ENCODE data around the gene KDM2B. TPM values are rescaled to one million over a fixed set of nuclear protein-coding genes. Genes with fewer than 3 reads are reported as not detected.

Gene KDM2B
- total RNA-seq, 2 experiments from 2014 or later = 61.8 to 63.4 TPM

DNA sequence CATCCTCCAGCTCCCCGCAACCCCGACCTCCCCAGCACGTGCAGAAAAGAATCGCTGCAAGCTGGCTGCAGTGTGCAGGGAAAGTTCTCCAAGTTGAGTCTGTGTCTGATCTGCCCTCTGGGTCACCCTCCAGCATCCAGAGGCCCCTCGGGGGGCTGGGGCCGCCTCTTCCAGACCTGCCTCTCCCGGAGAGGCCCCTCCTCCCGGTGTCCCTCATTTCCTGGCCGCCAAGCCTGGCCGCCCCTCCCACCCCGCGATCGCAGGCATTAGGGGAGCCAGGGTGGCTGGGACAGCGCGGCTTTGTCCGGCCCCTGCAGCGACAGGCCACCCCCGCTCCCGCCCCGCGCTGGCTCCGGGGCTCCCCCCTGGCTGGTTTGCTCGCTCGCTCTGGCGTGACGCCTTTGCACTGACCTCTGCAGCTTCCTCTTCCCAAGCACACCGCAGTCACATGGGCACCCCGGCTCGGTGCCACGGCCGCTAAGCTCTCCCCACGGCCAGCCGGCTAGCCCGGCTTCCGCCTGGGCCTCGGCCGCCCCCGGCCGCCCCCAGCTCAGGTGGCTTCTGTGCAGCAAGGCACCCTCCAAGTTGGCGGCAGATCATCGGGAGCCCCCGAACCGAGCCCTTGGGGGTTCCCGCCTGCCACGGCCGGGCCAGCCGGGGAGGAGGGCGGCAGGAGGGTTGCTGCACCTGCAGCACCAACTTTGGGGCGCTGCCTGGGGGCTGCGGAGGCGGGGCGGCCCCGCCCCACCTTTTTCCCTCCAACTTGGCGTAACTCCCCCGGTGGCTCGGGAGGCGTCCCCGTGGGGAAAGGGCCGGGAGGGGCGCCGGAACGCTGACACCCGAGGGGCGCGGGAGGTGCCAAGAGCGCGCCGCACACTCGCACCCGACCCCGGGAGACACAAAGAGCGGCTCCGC is 43.7 kb downstream of the KDM2B start:
- ChIA-PET POLR2A (interaction anchor here (0.5 to 1.6 kb wide), 11 partner anchors 9 to 240 kb away, joined by 3 to 15 read pairs (median 5); partner anchors contain the start of gene ORAI1), CTCF (interaction anchor here (0.6 to 1.6 kb wide), 7 partner anchors 15 to 257 kb away, joined by 3 to 6 read pairs (median 3); no protein-coding TSS in a partner anchor)

DNA sequence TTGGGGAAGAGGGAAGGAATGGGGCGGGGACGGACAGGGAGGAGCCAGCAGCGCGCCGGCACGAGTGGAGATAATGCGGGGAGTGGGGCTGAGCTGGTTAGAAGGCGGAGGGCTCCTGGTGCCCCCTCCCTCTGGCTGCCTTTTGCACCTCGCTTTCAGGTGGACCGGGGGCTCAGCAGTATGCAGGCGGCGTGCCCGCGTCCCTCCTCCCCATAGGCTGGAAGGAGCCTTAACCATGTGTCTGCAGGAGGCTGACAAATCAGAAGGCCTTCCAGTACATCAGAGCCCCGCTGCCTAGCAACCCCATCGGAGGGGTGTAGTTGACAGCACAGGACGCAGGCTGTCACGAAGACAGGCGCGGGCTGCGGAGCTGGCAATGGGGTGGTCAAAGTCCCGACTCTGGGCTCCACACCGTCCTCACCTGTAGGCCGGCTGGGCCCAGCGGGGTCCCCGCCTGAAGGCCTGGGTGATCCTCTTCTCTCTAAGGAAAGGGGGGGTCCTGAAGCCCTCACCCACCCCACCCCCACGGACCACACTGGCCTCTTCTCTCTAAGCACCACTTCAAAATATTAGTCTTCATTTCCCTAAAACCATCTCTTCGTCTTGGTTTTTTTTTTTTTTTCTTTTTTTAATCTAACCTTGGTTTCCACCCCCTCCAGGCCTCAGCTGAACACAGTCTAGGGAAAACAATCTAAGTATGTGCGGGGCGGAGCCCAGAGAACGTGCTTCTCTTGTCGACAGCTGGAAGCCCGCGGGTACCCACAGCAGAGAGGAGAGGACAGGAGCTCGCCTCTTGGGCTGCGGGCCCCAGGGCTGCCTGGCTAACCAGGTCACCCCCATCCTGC is 44.5 kb downstream of the KDM2B start:
- ChIA-PET CTCF (interaction anchor here (0.6 to 1.6 kb wide), 7 partner anchors 16 to 258 kb away, joined by 3 to 6 read pairs (median 3); no protein-coding TSS in a partner anchor), POLR2A (interaction anchor here (0.5 to 1.6 kb wide), 10 partner anchors 9 to 241 kb away, joined by 3 to 15 read pairs (median 6); partner anchors contain the start of gene ORAI1)

DNA sequence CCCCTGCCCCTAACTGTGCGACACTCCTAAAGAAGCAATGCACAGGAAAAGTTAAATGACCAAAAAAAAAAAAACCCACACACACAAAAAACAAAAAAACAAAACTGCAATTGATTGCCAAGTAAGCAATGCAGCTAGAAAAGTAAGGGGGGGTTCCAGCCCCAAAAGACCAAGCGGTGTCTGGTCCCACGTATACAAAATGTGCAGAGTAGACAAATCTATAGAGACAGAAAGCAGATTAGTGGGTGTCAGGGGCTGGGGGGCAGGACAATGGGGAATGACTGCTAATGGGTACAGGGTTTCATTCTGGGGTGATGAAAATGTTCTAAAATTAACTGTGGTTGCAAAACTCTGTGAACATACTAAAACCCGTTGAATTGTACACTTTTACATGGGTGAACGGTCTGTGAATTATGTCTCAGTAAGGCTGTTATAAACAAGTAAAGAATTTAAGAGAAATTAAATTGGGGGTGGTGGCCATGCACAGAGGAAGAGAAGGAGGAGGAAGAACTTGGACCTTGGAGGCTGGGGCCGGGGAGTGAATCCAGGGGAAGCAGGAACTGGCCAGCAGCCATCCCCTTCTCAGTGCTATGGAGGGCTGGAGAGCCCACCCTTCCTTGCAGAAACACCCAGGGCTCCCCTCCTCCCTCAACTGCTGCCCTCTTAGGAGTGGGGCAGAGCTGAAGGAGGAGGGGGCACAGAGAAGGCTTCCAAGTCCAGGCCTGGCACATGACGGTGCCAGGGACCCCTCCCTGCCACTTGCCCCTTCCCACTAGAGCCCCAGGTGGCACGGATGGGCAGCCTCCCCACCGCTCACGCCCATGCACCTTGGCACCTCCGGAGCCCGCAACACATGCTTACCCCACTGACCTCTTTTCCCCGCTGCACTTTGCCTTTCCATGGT is 45.4 kb downstream of the KDM2B start:
- POLR2A ChIA-PET = interaction anchor here (0.7 kb wide), 1 partner anchor 218 kb away, joined by 4 read pairs; no protein-coding TSS in a partner anchor
- CTCF ChIA-PET = interaction anchor here (1.6 kb wide), 1 partner anchor 17 kb away, joined by 6 read pairs; no protein-coding TSS in a partner anchor

DNA sequence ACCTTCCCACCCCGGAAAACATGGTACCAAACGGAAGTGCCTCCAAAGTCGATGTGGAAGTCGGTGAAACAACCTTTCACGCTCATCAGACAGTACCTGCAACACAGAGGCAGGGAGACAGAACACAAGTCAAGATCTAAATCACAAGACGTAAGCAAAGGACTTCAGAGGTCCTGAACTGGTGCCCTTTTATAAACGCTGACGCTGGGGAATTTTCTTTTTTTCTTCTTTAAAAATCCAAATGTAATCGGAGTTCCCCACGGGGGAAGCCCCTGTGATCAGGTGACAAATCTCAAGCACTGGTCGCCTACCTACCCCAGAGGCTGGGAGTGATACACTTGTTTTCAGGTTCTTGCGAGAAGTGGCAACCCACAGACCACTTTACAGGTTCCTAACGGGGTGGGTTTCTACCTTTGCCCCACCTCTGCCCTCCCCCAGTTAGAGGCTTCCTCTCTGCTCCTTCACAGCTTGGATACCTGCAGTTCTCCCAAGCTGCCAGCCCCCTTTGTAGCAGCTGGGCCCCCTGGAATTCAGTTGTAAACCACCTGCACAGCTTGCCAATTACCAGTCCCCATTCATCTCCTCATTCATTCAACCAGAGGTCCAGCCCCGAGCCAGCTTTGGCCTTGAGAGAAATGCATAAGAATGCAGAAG is 46.2 kb downstream of the KDM2B start:
- POLR2A ChIA-PET = interaction anchor here (0.7 to 1.0 kb wide), 2 partner anchors 125 to 217 kb away, joined by 4 to 6 read pairs; no protein-coding TSS in a partner anchor
- CTCF ChIA-PET = interaction anchor here (1.2 kb wide), 1 partner anchor 137 kb away, joined by 3 read pairs; no protein-coding TSS in a partner anchor

DNA sequence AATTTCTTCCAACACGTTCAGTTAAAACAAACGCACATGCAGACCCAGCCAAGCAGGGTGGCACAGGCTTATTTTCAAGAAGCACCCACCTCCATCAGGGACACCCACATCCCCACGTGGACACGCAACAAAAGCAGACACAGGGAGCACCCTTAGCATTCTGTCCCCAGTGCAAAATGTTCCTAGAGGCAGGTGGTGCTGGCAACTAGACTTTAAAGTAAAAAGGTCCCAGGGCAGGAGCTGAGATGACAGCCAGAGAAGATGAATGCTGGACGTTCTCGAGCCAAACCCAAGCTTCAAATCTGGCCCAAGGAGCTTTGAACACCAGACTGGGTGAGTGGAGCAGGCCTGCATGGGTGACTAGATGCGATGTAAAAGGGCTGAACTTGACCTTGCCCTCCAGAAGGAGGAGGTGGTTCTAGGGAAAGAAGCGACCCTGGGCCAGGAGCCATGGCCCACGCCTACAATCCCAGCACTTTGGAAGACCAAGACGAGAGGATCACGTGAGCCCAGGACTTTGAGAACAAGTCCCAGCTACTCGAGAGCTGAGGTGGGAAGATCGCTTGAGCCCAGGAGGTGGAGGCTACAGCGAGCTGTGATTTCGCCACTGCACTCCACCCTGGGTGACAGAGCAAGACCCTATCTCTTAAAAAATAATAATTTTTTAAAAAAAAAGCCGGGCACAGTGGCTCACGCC is 47.3 kb downstream of the KDM2B start:
- ChIA-PET POLR2A (interaction anchor here (1.0 kb wide), 1 partner anchor 126 kb away, joined by 6 read pairs; no protein-coding TSS in a partner anchor), CTCF (interaction anchor here (1.2 to 1.6 kb wide), 2 partner anchors 91 to 138 kb away, joined by 3 to 5 read pairs; no protein-coding TSS in a partner anchor)

DNA sequence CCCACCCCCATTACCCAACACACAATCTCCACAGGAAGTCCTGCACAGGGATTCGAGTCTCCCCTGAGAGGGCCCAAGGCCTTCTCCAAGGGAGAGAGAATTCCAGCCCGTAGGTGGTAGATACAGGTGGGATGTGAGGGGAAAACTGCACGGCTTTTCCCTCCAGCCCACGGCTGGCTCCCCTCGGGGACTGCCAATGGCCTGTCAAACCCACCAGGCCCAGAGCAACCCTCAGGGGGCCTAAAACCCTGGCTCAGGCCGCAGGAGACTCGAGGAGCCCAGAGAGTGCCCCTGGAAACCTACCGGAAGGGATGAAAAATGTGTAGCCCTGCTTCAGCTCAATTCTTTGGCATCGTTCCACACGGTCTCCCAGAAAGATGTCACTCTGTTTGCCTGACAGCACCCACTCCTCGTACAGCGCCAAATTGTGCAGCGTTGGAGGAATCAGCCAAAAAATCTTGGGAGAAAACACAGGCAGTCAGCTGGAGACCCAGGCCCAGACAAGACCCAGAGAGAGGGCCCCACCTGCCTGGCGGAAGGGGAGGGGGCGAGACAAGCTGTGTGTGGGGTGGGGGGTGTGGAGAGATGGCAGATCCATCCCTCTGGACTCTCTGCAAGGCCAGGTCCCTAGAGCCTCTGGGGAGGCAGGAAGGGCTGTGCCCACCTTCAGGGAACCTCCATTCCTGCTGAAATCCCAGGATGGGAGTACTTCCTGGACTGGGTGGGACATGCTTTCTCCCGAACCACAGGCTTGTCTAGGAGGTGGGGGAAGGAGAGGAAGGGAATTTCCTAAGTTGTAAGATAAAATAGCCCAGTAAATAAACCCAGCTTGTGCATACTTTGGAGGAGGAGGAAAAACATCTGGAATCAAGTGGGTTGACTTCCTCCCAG is 48.1 kb downstream of the KDM2B start:
- ChIA-PET POLR2A (interaction anchor here (0.7 kb wide), 1 partner anchor 99 kb away, joined by 3 read pairs; no protein-coding TSS in a partner anchor), CTCF (interaction anchor here (1.6 kb wide), 1 partner anchor 92 kb away, joined by 5 read pairs; no protein-coding TSS in a partner anchor)

DNA sequence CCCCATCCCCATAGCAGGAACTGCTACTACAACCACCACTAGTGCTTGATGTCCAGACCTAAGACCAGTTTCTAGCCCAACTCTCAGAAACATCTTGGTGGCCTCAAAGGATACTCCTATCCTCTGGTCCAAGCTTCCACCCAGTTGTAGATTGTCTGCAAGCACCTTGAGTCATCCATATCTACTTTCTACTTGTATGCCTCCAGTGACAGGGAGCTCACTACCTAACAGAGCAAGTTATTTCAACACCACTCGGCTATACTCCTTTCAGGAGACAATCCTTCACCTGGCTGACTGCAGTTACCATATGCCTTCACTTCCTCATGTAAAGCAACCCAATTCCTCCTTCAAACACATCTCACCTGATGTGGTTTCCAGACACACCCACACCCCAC is 49.5 kb downstream of the KDM2B start:
- POLR2A ChIA-PET = interaction anchor here (0.7 kb wide), 1 partner anchor 381 kb away, joined by 3 read pairs; no protein-coding TSS in a partner anchor
- CTCF ChIA-PET = interaction anchor here (0.6 to 2.4 kb wide), 3 partner anchors 32 to 355 kb away, joined by 3 to 7 read pairs (median 4); no protein-coding TSS in a partner anchor

DNA sequence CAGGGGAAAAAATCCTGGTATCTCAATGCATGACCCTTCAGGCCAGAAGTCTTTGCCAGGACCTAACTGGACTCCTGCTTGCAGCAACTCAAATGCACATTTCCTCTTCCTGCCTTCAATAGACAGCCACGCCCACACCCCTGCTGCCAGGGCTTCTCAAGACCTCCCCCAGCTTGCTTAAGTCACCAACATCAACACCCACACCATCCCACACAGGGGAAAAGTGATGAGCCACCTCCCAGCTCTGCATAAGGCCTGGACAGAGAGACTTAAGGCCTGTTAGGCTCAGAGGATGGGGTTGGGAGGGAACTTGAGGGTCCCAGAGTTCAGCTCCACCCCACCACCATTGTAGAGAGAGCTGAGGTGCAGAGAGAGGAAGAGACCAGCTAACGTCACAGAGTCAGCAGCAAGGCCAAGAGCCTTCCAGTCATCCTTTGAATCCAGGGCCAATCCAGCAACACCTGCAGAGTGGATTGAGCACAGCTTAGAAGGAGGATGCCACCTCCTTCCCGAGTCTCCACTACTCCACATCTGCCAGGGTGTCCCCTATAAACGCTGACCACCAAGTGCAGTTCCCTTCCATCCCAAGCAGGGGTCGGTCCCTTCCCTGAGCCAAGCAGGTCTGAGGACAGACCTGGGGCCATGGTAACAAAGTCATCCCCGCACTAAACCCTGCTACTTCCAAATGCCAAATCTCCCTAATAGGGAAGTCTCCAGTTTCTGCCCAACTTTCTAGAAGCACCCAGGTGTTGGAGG is 50.0 kb downstream of the KDM2B start:
- ChIA-PET POLR2A (no interaction called here), CTCF (interaction anchor here (0.6 to 2.4 kb wide), 4 partner anchors 31 to 355 kb away, joined by 3 to 7 read pairs (median 4); no protein-coding TSS in a partner anchor)

DNA sequence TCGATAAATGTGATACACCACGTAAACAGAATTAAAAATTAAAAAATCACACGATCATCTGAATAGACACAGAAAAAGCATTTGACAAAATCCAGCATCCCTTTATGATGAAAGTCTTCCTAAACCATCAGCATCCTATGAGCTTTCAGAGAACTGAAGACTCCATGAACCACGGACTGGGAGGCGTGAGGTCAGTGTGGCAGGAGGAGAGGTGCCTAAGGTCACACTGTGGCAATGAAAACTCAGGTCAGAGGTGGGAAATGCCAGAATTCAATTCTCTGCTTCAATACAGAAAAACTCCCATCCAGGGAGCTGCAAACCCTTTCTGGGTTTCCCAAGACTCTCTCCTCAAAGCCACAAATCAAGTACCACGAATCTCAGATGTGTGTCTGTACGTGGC is 51.6 kb downstream of the KDM2B start:
- POLR2A ChIA-PET = interaction anchor here (1.2 kb wide), 1 partner anchor 50 kb away, joined by 6 read pairs; no protein-coding TSS in a partner anchor
- CTCF ChIA-PET = no interaction called here

DNA sequence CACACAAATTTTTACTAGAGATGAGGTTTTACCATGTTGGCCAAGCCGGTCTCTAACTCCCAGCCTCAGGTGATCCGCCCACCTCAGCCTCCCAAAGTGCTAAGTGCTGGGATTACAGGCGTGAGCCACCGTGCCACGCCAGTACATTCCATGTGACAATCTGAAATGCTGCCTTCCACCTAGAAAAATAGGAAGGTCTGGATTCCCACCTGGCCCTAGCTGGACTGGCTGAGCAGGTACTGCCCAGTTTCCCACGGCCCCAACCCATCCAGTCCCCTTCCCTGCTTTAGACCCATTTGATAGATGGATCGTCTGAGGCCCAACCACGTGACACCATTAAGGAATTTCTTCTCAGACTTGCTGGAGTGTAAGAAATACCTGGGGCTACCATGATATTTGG is 55.4 kb downstream of the KDM2B start:
- CTCF ChIA-PET = no interaction called here
- POLR2A ChIA-PET = no interaction called here

DNA sequence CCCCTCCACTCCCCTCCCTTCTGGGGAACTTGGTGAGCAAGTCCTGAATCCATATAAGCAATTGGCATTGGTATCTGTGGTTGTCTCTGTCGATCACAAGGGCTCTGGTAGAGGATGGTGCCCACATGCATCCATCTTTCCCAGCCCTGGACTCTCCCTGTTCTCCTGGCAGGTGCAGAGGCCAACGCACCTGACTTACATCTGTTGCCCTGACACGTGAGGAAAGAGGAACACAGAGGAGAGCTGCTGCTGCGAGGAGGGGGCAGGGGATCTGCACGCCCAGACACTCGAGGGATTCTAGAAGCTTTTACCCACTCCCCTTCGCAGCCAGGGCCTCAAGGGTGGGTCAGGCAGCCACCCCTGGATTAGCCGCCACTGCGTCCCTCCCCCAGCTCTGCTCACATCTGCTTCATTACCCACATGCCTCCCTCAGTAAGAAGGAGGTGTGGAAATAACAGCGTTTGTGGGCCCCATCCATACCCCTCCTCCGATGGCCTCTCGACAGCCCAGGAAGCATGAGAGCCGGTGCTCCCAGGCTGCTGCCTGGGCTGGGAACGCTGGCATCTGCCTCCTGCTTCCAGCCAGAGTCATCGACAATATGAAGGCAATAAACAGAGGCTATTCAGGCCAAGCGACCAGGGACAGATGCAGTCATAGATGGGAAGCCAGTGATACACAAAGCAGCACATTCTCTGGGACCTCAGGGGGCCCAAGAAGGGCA is 56.5 kb downstream of the KDM2B start:
- POLR2A ChIA-PET = no interaction called here

DNA sequence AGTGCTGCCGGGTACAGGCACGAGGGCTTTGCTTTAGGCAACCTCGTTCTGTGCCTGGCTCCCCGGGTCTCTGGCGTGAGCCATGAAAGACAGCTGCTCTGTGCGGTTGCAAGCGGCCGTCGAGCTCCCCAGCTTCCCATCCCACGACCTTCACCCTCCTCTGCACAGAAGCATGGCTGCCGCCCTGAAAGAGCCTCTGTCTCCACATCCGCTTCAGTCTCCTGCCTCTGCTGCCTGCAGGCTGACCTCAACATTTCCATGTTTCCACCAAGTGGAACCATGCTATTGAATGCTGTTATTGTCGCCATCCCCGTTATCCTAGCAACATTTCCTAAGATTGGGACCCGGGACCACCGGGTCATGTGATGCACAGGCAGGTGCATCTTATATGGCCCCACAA is 57.1 kb downstream of the KDM2B start:
- CTCF ChIA-PET = no interaction called here
- POLR2A ChIA-PET = no interaction called here

More for the DNA sequence above, 56.5 kb downstream of the KDM2B start:
- CTCF ChIA-PET = no interaction called here

DNA sequence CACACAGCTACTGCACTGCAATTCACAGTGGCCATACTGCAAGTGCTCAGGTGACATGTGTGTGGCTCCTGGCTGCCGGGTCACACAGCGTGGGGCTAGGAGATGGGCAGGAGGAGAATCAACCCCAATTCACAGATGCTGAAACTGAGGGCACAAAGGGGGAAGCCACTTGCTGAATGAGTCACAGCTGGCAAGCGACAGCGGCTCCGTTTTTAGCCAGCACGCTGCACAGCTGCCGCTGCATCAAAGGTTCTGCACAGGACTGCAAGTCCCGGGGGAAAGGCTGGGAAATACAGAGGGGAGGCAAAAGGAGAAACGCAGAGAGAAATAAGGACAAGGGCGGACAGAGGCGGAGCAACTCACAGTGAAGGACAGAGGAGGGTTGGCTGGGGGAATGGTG is 57.9 kb downstream of the KDM2B start:
- ChIA-PET POLR2A (no interaction called here), CTCF (no interaction called here)

DNA sequence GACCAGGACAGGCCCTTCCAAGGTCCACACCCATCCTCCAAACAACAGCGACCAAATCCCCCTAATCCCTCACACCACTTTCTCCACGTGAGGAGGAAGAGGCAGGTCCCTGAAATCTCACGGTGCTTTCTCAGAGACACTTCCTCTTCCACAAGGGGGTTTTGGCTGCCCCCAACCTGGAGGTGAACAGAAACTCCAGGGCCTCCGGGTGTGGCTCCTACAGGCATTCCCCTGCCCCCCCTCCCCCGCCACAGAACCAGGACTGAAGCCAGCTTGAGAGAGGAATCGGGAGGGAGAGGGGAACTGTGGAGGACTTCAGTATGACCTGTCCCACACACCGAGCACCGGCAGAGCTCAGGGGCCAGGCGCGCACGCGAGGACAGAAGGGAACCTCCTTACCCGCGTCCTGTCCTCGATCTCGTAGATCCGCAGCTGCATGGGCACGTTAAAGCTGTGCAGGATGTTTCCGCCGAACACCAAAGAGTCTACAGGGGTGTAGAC is 60.2 kb downstream of the KDM2B start:
- POLR2A ChIA-PET = no interaction called here

DNA sequence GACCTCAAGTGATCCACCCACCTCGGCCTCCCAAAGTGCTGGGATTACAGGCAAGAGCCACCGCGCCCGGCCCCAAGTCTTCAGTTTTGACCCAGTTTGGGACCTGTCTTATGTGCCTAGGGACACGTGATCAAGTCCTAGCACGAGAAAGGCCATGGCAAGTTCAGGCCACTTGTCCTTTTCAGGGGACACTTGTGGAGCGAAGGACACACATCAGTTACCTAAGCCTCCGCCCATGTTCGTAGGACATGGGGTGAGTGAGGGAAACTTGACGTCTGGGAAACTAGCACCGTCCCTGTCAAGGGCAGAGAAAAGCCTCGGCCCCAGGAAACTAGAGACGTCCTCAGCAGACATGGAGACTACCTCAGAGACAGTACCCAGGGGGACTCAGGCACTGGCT is 60.7 kb downstream of the KDM2B start:
- POLR2A ChIA-PET = no interaction called here
- CTCF ChIA-PET = interaction anchor here (1.0 kb wide), 1 partner anchor 26 kb away, joined by 3 read pairs; no protein-coding TSS in a partner anchor

More for the DNA sequence above, 60.2 kb downstream of the KDM2B start:
- CTCF ChIA-PET = interaction anchor here (0.6 to 1.0 kb wide), 2 partner anchors 26 to 86 kb away, joined by 3 read pairs; no protein-coding TSS in a partner anchor
